Aorta (tissue), 5 donors: ENCODE measurements around the gene PID1. TPM values are rescaled to one million over a fixed set of nuclear protein-coding genes. Genes with fewer than 3 reads are reported as not detected.

ENCODE experiments used
- ATAC-seq: fragments of 200-7000 bp; cut with Tn5 transposase; one replicate; pipeline ENCODE4 v1.9.1; 2022; ENCODE audit warnings: moderate library complexity; ENCODE audit not compliant: low FRiP score
- DNase-seq, 2 donors: peaks; one replicate each; pipeline ENCODE4 v3.0.0-alpha.2; 2020
- H3K27ac ChIP-seq, 2 donors: one replicate each; pipeline ENCODE4 v1.5.1; 2013; ENCODE audit warnings: low read length in 2 of 2, mild to moderate bottlenecking in 2 of 2, moderate library complexity in 2 of 2, control low read depth in 1 of 2, inconsistent platforms in 1 of 2, low read depth in 1 of 2
- H3K27me3 ChIP-seq, 2 donors: one replicate each; pipeline ENCODE4 v1.6.1; 2013; ENCODE audit warnings: control low read depth in 1 of 2, low read length in 1 of 2, mild to moderate bottlenecking in 1 of 2, moderate library complexity in 1 of 2; ENCODE audit not compliant: insufficient read depth in 2 of 2, control insufficient read depth in 1 of 2
- H3K36me3 ChIP-seq, 2 donors: one replicate each; pipeline ENCODE4 v1.6.1; 2013; ENCODE audit warnings: control low read depth in 1 of 2, low read length in 1 of 2, mild to moderate bottlenecking in 1 of 2; ENCODE audit not compliant: insufficient read depth in 2 of 2, control insufficient read depth in 1 of 2
- H3K4me1 ChIP-seq, 2 donors: one replicate each; pipeline ENCODE4 v1.6.1; 2013; ENCODE audit warnings: low read length in 2 of 2, control low read depth in 1 of 2, mild to moderate bottlenecking in 1 of 2, moderate library complexity in 1 of 2; ENCODE audit not compliant: insufficient read depth in 2 of 2, control insufficient read depth in 1 of 2
- H3K4me3 ChIP-seq, 2 donors: one replicate each; pipeline ENCODE4 v1.5.1; 2013; ENCODE audit warnings: low read length in 2 of 2, control low read depth in 1 of 2, mild to moderate bottlenecking in 1 of 2
- H3K9me3 ChIP-seq: one replicate; pipeline ENCODE4 v1.6.1; 2013; ENCODE audit warnings: mild to moderate bottlenecking, low read length; ENCODE audit not compliant: control insufficient read depth
- WGBS, 2 donors: extraction: QIAGEN DNeasy Blood & Tissue Kit; methylation state at CpG; one replicate each; pipeline ENCODE4 v1.1.7; 2013; 5-methylcytosine and 5-hydroxymethylcytosine counted together
- intact Hi-C, 2 donors: fragments of 100-400 bp; cut with DNase I; formaldehyde crosslinking; loops; one replicate each; pipeline versions ENCODE4 v1.14.2 to v1.15.0; 2022
- polyA plus RNA-seq, 2 donors: library from polyadenylated mRNA; stranded (reverse); fragments of 200-250 nt; gene quantifications; one replicate each; pipeline ENCODE4 v1.2.3, GENCODE V29; 2013
- total RNA-seq, 2 donors: library from RNA; stranded (reverse); fragmentation: NEBNext Ultra II Directional; extraction: Animal tissue kit (Norgen Biotek cat#: 25700); gene quantifications; one replicate each; pipeline ENCODE4 v1.2.1, GENCODE V29; 2021
- donor health status: healthy with polysubstance abuse.
- donor health status: Bipolar disorder and iron deficiency.
- donor health status: DM: no; HTN: no; CAD: no.
- donor health status: DM: no; HTN: no; CAD: no.
- donor health status: DM: yes; HTN: yes; CAD: no.

PID1 gene
- total and polyA plus RNA-seq, 4 donors: 44.8 to 88.6 (median 66.9) TPM

- Histone ChIP-seq H3K4me1 (no peaks in the 10 kb centered on the region), H3K9me3 (peaks cover 2% of the 10 kb centered on the region), H3K27ac (no peak overlapping the region), H3K4me3 (no peak overlapping the region), H3K36me3 (no peaks in the 10 kb centered on the region), H3K27me3 (no peaks in the 10 kb centered on the region)
- WGBS, 2 donors: 19 to 23% methylated on average over 2 of the region's 2 CpGs
- no peak for DNase-seq
- intact Hi-C loops: no loop called here
- ATAC-seq: no peak
These were observed 267.8 kb downstream of the PID1 start for GRCh38 chr2:229003256-229003655.

DNA sequence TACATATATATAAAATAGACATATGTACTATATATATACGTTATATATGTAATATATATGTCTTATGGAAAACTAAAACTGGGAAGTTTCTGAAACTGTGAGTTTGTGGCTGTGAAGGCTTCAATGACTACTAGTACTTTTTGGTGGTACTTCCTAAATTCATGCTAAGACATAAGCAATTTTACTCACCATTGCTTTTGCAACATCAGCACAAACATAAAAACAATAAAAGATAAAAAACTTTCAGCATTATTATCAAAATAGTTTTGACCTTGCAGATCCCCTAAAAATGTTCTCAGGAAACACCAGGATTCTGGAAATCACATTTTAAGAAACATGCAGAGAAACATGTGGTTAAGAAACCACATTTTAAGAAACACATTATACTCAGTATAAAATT lies 269.9 kb downstream of the PID1 start:
- DNase-seq (no peak), ATAC-seq (no peak)
- Histone ChIP-seq H3K27ac (no peak overlapping the region), H3K4me3 (no peak overlapping the region), H3K27me3 (no peaks in the 10 kb centered on the region), H3K9me3 (peaks cover 2% of the 10 kb centered on the region), H3K36me3 (no peaks in the 10 kb centered on the region), H3K4me1 (no peaks in the 10 kb centered on the region)
- intact Hi-C loops: no loop called here
- 66 to 75% methylated on average over 1 of the region's 1 CpG for WGBS, 2 donors

GRCh38 chr2:228999326-228999725 lies 271.8 kb downstream of the PID1 start:
- 82 to 94% methylated on average over 1 of the region's 1 CpG for WGBS, 2 donors
- no peak overlapping the region for H3K27ac ChIP-seq
- H3K4me3 ChIP-seq: no peak overlapping the region
- no peaks in the 10 kb centered on the region for H3K36me3 ChIP-seq
- no peaks in the 10 kb centered on the region for H3K4me1 ChIP-seq
- H3K9me3 ChIP-seq: peaks cover 2% of the 10 kb centered on the region
- ATAC-seq (no peak), DNase-seq (no peak)
- intact Hi-C loops: no loop called here
- no peaks in the 10 kb centered on the region for H3K27me3 ChIP-seq

DNA sequence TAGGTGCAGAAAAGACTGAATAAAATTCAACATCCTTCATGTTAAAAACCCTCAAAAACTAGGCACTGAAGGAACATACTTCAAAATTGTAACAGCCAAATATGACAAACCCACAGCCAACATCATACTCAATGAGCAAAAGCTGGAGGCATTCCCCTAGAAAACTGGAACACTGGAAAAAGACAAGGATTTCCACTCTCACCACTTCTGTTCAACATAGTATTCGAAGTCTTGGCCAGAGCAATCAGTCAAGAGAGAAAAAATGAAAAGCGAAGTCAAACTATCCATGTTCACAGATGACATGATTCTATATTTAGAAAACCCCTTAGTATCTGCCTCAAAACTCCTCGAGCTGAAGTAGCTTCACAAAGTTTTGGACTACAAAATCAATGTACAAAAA lies 282.3 kb downstream of the PID1 start:
- Histone ChIP-seq H3K36me3 (no peaks in the 10 kb centered on the region), H3K4me1 (no peaks in the 10 kb centered on the region), H3K27ac (no peak overlapping the region), H3K9me3 (no peaks in the 10 kb centered on the region), H3K27me3 (no peaks in the 10 kb centered on the region), H3K4me3 (no peak overlapping the region)
- intact Hi-C loops: no loop called here
- no peak for DNase-seq
- ATAC-seq: no peak
- WGBS, 2 donors: 8 to 14% methylated on average over 3 of the region's 3 CpGs

DNA sequence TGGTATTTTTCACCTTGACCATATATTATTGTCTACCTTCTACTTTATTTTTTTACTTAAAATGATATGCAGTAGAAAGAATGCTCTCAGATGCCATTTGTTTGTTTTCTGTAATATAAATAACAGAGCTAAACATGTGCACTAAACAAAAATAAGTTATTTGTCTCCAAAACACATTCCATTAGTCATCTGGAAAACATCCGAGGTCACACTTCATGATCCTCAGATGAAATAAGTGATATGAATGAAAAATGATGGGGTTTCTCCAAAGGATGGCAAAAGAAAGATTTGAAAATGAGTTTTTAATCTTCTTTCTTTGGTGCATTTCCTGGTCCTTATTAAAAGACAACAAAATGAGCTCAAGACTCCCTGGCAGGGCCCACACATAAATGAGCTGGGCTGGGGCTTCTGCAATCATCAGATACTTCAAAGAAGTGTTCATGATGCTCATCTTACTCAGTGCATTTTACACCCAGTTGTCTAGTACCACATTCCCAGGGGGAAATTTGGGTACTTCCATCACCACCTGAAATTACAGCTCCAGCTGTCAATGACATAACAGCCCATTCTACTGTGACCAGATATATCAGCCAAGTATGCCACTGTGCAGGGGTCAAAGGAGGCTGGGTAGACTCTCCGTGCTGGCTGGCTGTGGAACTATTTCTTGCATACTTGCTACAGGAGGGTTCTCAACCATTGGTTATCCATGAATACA lies 283.5 kb downstream of the PID1 start:
- Histone ChIP-seq H3K27ac (no peak overlapping the region), H3K27me3 (no peaks in the 10 kb centered on the region), H3K4me1 (no peaks in the 10 kb centered on the region), H3K36me3 (no peaks in the 10 kb centered on the region), H3K4me3 (no peak overlapping the region), H3K9me3 (no peaks in the 10 kb centered on the region)
- intact Hi-C loops: no loop called here
- 81 to 83% methylated on average over 2 of the region's 2 CpGs for WGBS, 2 donors
- ATAC-seq (no peak), DNase-seq (no peak)

DNA sequence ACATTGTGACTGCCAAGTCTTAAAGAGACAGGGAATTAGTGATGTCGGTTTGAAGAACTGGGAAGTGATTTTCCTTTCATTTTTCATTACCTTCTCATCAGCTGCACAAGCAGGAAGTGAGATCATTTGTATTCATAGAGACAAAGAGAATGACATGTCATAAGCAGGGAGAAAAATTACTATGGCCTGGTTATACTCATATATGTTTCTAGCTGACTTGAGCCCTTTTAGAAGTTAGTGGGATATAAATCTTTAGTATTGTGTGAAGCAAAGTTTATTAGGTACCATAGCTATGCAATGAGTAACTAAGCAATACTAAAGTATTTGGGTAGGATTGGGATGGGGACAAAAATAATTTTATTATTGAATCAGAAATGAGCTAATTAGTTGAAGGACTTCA lies 284.1 kb downstream of the PID1 start:
- H3K9me3 ChIP-seq: no peaks in the 10 kb centered on the region
- no peak overlapping the region for H3K4me3 ChIP-seq
- WGBS, 2 donors: 27 to 29% methylated on average over 1 of the region's 1 CpG
- intact Hi-C loops: no loop called here
- DNase-seq (no peak), ATAC-seq (no peak)
- no peaks in the 10 kb centered on the region for H3K27me3 ChIP-seq
- H3K36me3 ChIP-seq: no peaks in the 10 kb centered on the region
- no peaks in the 10 kb centered on the region for H3K4me1 ChIP-seq
- no peak overlapping the region for H3K27ac ChIP-seq

- no peaks in the 10 kb centered on the region for H3K4me1 ChIP-seq
- WGBS, 2 donors: 85 to 91% methylated on average over 4 of the region's 4 CpGs
- intact Hi-C loops: no loop called here
These were observed 287.4 kb downstream of the PID1 start for GRCh38 chr2:228983700-228984099.

DNA sequence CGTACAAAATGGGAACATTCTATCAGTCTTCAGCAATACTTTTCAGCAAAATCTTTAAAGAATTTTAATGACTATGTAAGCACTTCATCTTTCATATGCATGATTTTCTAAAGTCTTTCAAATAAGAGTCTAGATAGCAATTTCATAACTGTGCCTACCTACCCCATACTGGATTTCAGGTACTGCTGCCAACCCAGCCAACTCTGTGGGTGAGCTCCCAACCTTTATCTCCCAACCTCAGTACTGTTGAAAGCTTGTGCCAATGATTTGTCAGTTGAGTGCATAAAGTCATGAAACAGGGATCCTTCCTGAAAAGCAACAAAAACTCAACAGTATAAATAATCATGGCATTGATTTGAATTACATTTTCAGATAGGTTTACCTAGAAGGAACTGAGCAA lies 296.9 kb downstream of the PID1 start:
- Histone ChIP-seq H3K27ac (no peak overlapping the region), H3K4me1 (no peaks in the 10 kb centered on the region), H3K27me3 (no peaks in the 10 kb centered on the region), H3K36me3 (no peaks in the 10 kb centered on the region), H3K4me3 (no peak overlapping the region), H3K9me3 (no peaks in the 10 kb centered on the region)
- DNase-seq (no peak), ATAC-seq (no peak)
- intact Hi-C loops: no loop called here
- 73 to 78% methylated on average over 1 of the region's 1 CpG for WGBS, 2 donors

More at GRCh38 chr2:228983700-228984099, 287.4 kb downstream of the PID1 start:
- Histone ChIP-seq H3K27ac (no peak overlapping the region), H3K9me3 (no peaks in the 10 kb centered on the region), H3K27me3 (no peaks in the 10 kb centered on the region), H3K36me3 (no peaks in the 10 kb centered on the region), H3K4me3 (no peak overlapping the region)
- ATAC-seq (no peak), DNase-seq (no peak)
